CD4-positive, CD25-positive, alpha-beta regulatory T cell (primary cell): ENCODE measurements around the gene ACAD10. TPM values are rescaled to one million over a fixed set of nuclear protein-coding genes. Genes with fewer than 3 reads are reported as not detected.
"Not testable (repeated sequence)": the region's sequence is repeated elsewhere in the genome, so short reads cannot be mapped to it uniquely, and the experiment has no call there.

ENCODE experiments used
- ATAC-seq, 2 donors: fragments of 150-1000 bp; cut with Tn5 transposase; one replicate each; pipeline ENCODE4 v1.10.0; 2021; ENCODE audit warnings: low read depth in 2 of 2, moderate number of reproducible peaks in 2 of 2, moderate library complexity in 1 of 2
- DNase-seq, 3 donors: peaks; one replicate each; pipeline versions ENCODE4 v3.0.0 to v3.0.0-alpha.2; 2012 to 2022; ENCODE audit warnings: mixed read lengths in 1 of 3
- H3K27ac ChIP-seq: one replicate; pipeline ENCODE4 v1.7.0; 2013; ENCODE audit warnings: mild to moderate bottlenecking, low read length; ENCODE audit not compliant: insufficient read depth, poor library complexity, severe bottlenecking
- H3K27me3 ChIP-seq: one replicate; pipeline ENCODE4 v1.7.0; 2013; ENCODE audit warnings: low read length; ENCODE audit not compliant: control insufficient read depth, insufficient read depth
- H3K36me3 ChIP-seq: one replicate; pipeline ENCODE4 v1.7.0; 2013; ENCODE audit warnings: mild to moderate bottlenecking, low read length, moderate library complexity; ENCODE audit not compliant: control insufficient read depth, insufficient read depth
- H3K4me1 ChIP-seq: 2 replicates; pipeline ENCODE4 v1.7.0; 2013; ENCODE audit warnings: mild to moderate bottlenecking, low read length; ENCODE audit not compliant: insufficient read depth, control insufficient read depth, poor library complexity, severe bottlenecking
- H3K4me3 ChIP-seq: one replicate; pipeline ENCODE4 v1.7.0; 2013; ENCODE audit warnings: low read depth, mild to moderate bottlenecking, low read length, moderate library complexity
- H3K9me3 ChIP-seq, 2 experiments: 1 replicate in 1 of 2; 2 replicates in 1 of 2; pipeline ENCODE4 v1.7.0; 2013; ENCODE audit warnings: low read length in 2 of 2, mild to moderate bottlenecking in 1 of 2, moderate library complexity in 1 of 2; ENCODE audit not compliant: control insufficient read depth in 2 of 2
- H3K27ac Mint-ChIP-seq, 3 donors: one replicate each; pipeline ENCODE4 v1.8.0; 2020 to 2022; ENCODE audit warnings: mild to moderate bottlenecking in 3 of 3, mixed read lengths in 3 of 3, moderate library complexity in 2 of 3
- H3K27me3 Mint-ChIP-seq: one replicate; pipeline ENCODE4 v1.8.0; 2022; ENCODE audit warnings: mild to moderate bottlenecking, mixed read lengths
- H3K36me3 Mint-ChIP-seq: one replicate; pipeline ENCODE4 v1.8.0; 2020; ENCODE audit warnings: mixed read lengths
- H3K4me1 Mint-ChIP-seq, 4 donors: one replicate each; pipeline ENCODE4 v1.8.0; 2020 to 2022; ENCODE audit warnings: mixed read lengths in 4 of 4, mild to moderate bottlenecking in 1 of 4
- H3K4me3 Mint-ChIP-seq, 4 donors: one replicate each; pipeline ENCODE4 v1.8.0; 2020 to 2022; ENCODE audit warnings: mild to moderate bottlenecking in 4 of 4, mixed read lengths in 4 of 4, moderate library complexity in 3 of 4
- H3K9me3 Mint-ChIP-seq, 7 donors: one replicate each; pipeline ENCODE4 v1.8.0; 2020 to 2022; ENCODE audit warnings: mixed read lengths in 7 of 7, mild to moderate bottlenecking in 3 of 7, moderate library complexity in 2 of 7
- polyA plus RNA-seq, 4 donors: library from polyadenylated mRNA; unstranded; fragments of 300-500 nt; fragmentation: Illumina TruSeq; gene quantifications; one replicate each; pipeline ENCODE4 v1.2.3, GENCODE V29; 2021
- total RNA-seq: library from RNA; stranded (reverse); gene quantifications from one replicate; pipeline ENCODE4 v1.2.3, GENCODE V29; 2022

ACAD10 gene
- total and polyA plus RNA-seq, 5 donors from 2014 or later = 6.9 to 27.6 (median 10.8) TPM

GRCh38 chr12:111719316-111719715, 33.5 kb downstream of the ACAD10 start:
- not testable (repeated sequence) for H3K4me3 Mint-ChIP-seq, H3K27ac ChIP-seq, DNase-seq, H3K4me1 Mint-ChIP-seq, H3K9me3 Mint-ChIP-seq, H3K4me3 ChIP-seq, H3K27me3 Mint-ChIP-seq, H3K27ac Mint-ChIP-seq, H3K4me1 ChIP-seq, H3K27me3 ChIP-seq, H3K9me3 ChIP-seq, ATAC-seq
- peaks cover 49% of the 10 kb centered on the region for H3K36me3 ChIP-seq
- peaks cover 27% of the 10 kb centered on the region for H3K36me3 Mint-ChIP-seq

GRCh38 chr12:111720457-111720856, 34.6 kb downstream of the ACAD10 start:
- Histone ChIP-seq H3K27ac (no peak overlapping the region), H3K27me3 (no peaks in the 10 kb centered on the region), H3K36me3 (peaks cover 43% of the 10 kb centered on the region), H3K4me1 (no peaks in the 10 kb centered on the region), H3K9me3 (no peaks in the 10 kb centered on the region), H3K4me3 (no peak overlapping the region)
- Mint-ChIP-seq H3K27ac (no peak overlapping the region), H3K4me3 (no peak overlapping the region), H3K4me1 (no peaks in the 10 kb centered on the region), H3K36me3 (peaks cover 21% of the 10 kb centered on the region), H3K9me3 (no peaks in the 10 kb centered on the region), H3K27me3 (no peaks in the 10 kb centered on the region)
- ATAC-seq (no peak), DNase-seq (no peak)

- H3K4me3 ChIP-seq, H3K4me3 Mint-ChIP-seq, H3K9me3 Mint-ChIP-seq, H3K27ac ChIP-seq, H3K9me3 ChIP-seq, H3K4me1 ChIP-seq, H3K27me3 ChIP-seq, H3K4me1 Mint-ChIP-seq, H3K27me3 Mint-ChIP-seq, ATAC-seq, H3K27ac Mint-ChIP-seq, DNase-seq: not testable (repeated sequence)
- peaks cover 18% of the 10 kb centered on the region for H3K36me3 Mint-ChIP-seq
- H3K36me3 ChIP-seq = peaks cover 24% of the 10 kb centered on the region
Observed at GRCh38 chr12:111723646-111724360, 38.0 kb downstream of the ACAD10 start.

- peaks cover 5% of the 10 kb centered on the region for H3K27me3 Mint-ChIP-seq
- peaks cover 0 to 2% (median 0%) of the 10 kb centered on the region in 4 donors for H3K4me1 Mint-ChIP-seq
- Histone ChIP-seq H3K27me3 (no peaks in the 10 kb centered on the region), H3K36me3 (peaks cover 27% of the 10 kb centered on the region), H3K4me3 (no peak overlapping the region), H3K27ac (no peak overlapping the region), H3K4me1 (no peaks in the 10 kb centered on the region), H3K9me3 (no peaks in the 10 kb centered on the region)
- H3K9me3 Mint-ChIP-seq = no peaks in the 10 kb centered on the region
- no peak overlapping the region for H3K4me3 Mint-ChIP-seq
- H3K27ac Mint-ChIP-seq = no peak overlapping the region
- no peak for ATAC-seq
- peaks cover 32% of the 10 kb centered on the region for H3K36me3 Mint-ChIP-seq
- DNase-seq = no peak
Observed at GRCh38 chr12:111728795-111729194, 42.9 kb downstream of the ACAD10 start.

GRCh38 chr12:111730420-111730819, 44.6 kb downstream of the ACAD10 start:
- Mint-ChIP-seq H3K27me3 (peaks cover 5% of the 10 kb centered on the region), H3K4me3 (no peak overlapping the region), H3K36me3 (peaks cover 42% of the 10 kb centered on the region), H3K9me3 (no peaks in the 10 kb centered on the region), H3K4me1 (peaks cover 0 to 2% (median 0%) of the 10 kb centered on the region in 4 donors), H3K27ac (no peak overlapping the region)
- Histone ChIP-seq H3K36me3 (peaks cover 33% of the 10 kb centered on the region), H3K27ac (no peak overlapping the region), H3K9me3 (no peaks in the 10 kb centered on the region), H3K4me3 (no peak overlapping the region), H3K27me3 (no peaks in the 10 kb centered on the region), H3K4me1 (no peaks in the 10 kb centered on the region)
- DNase-seq (no peak), ATAC-seq (no peak)

GRCh38 chr12:111732786-111733185, 46.9 kb downstream of the ACAD10 start:
- H3K9me3 Mint-ChIP-seq = no peaks in the 10 kb centered on the region
- peaks cover 0 to 2% (median 0%) of the 10 kb centered on the region in 4 donors for H3K4me1 Mint-ChIP-seq
- peak overlapping the region in 1 of 3 donors; percentile 52 for H3K27ac Mint-ChIP-seq
- H3K4me3 ChIP-seq = no peak overlapping the region
- no peak for DNase-seq
- ATAC-seq = no peak
- no peak overlapping the region for H3K4me3 Mint-ChIP-seq
- no peaks in the 10 kb centered on the region for H3K9me3 ChIP-seq
- no peak overlapping the region for H3K27ac ChIP-seq
- peaks cover 5% of the 10 kb centered on the region for H3K27me3 Mint-ChIP-seq
- peaks cover 41% of the 10 kb centered on the region for H3K36me3 ChIP-seq
- H3K4me1 ChIP-seq = no peaks in the 10 kb centered on the region
- H3K27me3 ChIP-seq = no peaks in the 10 kb centered on the region
- peaks cover 47% of the 10 kb centered on the region for H3K36me3 Mint-ChIP-seq

- Histone ChIP-seq H3K4me1 (no peaks in the 10 kb centered on the region), H3K4me3 (no peak overlapping the region), H3K9me3 (no peaks in the 10 kb centered on the region), H3K27ac (no peak overlapping the region), H3K36me3 (peaks cover 38% of the 10 kb centered on the region), H3K27me3 (no peaks in the 10 kb centered on the region)
- H3K4me3 Mint-ChIP-seq = no peak overlapping the region
- H3K9me3 Mint-ChIP-seq = no peaks in the 10 kb centered on the region
- H3K27ac Mint-ChIP-seq = no peak overlapping the region
- no peak for ATAC-seq
- H3K27me3 Mint-ChIP-seq = no peaks in the 10 kb centered on the region
- no peak for DNase-seq
- peaks cover 0 to 2% (median 0%) of the 10 kb centered on the region in 4 donors for H3K4me1 Mint-ChIP-seq
- H3K36me3 Mint-ChIP-seq = peaks cover 43% of the 10 kb centered on the region
Observed at GRCh38 chr12:111733340-111733915, 47.6 kb downstream of the ACAD10 start.

- Mint-ChIP-seq H3K27ac (peak overlapping the region in 1 of 3 donors; percentile 74), H3K36me3 (peaks cover 29% of the 10 kb centered on the region)
- H3K9me3 Mint-ChIP-seq, H3K4me3 Mint-ChIP-seq, H3K4me3 ChIP-seq, H3K27me3 Mint-ChIP-seq, H3K9me3 ChIP-seq, H3K4me1 Mint-ChIP-seq, H3K27ac ChIP-seq, H3K4me1 ChIP-seq, DNase-seq, H3K27me3 ChIP-seq, ATAC-seq: not testable (repeated sequence)
- peaks cover 15% of the 10 kb centered on the region for H3K36me3 ChIP-seq
Observed at GRCh38 chr12:111739524-111739923, 53.7 kb downstream of the ACAD10 start.
